NCI-H1092 treated with DMSO at 0.1 percent for 48 hours (cell line): ENCODE results near the gene TMEM272.
A peak's percentile ranks its signal among the peaks of the same experiment; 100 is the strongest.

Source experiments
- DNase-seq: peaks from one replicate; lab custom pipeline; 2025; lab: John Stamatoyannopoulos, UW

The TMEM272 gene

DNA sequence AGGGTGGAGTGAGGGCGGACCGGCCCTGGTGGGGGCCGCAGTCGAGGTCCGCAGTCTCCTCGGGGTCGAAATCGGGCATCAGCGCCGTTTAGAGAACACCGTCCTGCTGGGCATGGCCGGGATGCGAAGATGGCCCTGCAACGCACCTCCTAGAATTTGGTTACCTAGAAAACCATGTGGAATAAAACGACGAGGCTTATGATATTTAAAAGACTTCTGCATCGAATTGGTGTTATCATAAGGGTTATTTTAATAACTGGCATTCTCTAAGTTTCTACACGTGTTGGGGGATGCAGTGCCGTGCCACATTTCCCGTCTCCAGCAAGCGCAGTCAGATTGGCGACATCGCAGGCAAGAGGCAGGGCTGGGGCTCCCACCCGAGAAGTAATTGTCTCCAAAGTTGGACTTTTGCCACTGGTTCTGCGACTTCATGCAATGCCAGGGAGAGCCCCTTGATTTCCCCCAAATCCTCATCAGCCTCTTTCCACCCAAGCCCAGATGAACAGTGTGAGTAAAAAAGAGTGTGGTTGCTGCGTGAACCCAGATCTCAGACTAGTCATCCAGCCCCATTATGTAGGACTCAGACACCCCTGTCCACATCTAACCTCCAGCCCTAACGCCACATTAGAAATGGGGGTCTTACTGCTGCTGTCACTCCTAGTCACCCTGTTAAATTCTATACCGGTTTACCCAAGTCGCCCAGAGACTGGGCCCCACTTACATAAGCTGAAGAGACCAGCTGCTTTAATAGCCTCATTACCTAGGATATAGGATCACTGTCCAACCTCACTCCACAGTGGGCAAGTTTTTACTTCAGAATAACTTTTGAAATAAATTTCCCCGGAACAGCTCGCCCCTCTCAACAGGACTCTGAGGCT, 40.4 kb downstream of the TMEM272 start:
- peak; percentile 55 for DNase-seq

DNA sequence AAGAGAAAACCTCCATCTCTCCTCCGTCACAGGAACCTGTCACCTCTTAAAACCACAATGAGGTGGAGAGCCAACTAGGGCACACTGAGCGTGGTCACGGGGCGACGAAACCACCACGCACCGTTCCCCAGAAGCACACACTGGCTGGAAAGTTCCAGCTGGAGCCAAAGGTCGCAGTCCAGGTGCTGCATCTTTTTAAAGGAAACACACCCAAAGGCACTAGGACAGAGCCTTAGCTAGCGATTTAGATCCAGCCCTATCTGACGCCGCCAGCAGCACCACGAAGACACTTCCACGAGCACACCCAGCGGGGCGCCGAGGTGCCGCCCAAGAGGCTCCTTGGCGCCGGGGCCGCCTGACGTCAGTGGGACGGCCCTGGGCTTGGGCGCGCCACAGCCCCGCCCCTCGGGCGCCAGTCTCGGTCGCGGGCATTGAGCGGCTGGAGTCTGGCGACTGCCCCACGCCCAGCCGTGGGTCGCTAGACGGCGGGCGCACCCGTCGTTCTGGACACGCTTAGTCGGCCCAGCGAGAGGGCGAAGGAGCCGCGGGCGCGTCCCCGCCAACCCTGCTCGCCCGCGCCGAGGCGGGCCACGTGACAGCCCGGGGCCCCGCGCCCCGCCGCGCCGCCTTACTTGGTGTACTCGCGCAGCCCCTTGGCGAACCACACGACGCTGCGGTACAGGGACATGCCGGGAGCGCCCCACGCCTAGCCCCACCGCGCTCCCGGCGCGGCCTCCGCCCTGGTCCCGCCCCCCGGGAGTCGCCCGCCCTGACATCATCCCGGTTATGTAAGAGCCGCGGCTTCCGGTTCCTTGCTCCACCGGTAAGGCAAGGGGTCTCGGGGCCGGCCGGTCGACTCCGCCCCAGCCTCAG, 41.3 kb downstream of the TMEM272 start, which contains the start of gene DHRS12:
Gene DHRS12 (minus strand): TSS at position 742 of the 873 bp plus-strand sequence. CDS start 4,504 bp downstream, outside the sequence.
- DNase-seq, result peak; percentile 69

DNA sequence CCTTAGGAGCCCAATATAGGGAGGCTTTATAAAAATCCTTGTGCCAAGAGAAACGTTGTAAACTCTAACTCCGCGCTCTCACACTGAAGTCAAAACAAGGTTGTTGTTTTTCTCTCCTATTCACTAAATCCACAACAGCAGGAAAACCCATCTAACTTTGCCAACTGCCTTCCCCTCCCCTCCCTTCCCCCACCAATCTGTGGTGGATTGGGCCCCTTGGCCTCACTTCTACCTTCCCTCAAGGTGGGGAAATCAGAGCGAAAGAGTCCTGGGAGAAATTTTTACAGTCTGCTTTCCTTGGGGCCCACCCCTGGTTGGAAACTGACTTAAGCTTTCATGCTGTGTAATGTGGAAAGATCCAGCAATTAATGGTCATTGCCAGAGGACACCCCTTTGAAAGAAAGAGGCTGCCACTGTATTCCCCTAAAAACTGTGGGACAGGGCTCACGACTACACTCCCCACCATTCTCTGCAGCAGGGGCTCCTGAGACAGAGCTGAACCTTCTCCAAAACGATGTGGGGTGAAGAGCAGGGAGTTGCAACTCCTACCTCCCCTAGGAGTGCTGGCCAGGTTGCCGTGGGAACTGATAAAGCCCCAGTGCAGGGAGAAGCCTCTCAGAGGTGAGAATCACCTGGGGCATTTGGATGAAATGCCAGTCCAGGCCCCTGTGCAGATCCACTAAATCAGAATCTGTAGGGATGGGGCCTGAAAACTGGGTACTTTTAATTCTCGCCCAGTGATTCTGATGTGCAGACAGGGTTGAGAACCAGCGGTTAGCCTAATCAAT, 42.2 kb downstream of the TMEM272 start:
- peak; percentile 39 for DNase-seq

DNA sequence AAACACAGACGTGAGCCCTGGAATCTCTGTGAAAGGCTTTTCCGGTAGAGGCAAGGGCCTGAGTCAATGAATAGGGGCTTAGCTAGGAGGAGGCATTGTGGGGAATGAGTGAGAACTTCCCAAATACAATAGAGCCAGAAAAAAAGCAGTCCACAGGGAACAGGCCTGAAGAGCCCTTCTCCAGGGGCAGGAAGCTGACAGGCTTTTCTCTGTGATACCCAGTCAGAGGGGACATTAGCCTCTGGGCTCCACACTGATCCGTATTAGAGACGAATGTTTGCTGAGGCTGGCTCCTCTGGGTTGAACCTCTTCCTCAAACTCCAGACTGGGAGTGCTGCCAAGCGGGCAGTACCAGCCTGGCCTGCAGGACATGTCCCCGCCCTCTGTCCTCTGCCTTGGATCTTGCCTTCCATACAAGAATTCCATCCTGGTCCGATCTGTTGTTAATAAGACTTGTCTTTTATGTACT, 43.3 kb downstream of the TMEM272 start:
- peak; percentile 67 for DNase-seq

DNA sequence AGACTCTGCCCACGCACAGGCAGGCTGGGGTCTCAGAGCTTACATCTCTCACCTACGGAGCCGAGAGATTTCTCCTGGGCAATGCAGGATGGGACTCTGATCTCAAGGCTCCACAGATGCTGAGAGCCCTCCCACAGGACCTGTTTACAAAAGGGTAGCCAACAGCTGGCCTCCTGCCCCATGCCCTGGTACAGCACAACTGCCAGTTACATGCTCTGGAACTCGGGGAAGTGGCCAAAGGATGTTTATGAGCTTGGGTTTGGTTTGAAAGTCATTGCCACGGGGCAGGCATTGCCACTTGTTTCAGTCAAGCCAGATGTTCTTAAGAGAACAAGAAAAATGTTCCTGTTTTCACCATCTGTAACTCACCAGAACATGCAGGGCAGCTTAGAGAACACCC, 44.5 kb downstream of the TMEM272 start:
- DNase-seq, result no peak

DNA sequence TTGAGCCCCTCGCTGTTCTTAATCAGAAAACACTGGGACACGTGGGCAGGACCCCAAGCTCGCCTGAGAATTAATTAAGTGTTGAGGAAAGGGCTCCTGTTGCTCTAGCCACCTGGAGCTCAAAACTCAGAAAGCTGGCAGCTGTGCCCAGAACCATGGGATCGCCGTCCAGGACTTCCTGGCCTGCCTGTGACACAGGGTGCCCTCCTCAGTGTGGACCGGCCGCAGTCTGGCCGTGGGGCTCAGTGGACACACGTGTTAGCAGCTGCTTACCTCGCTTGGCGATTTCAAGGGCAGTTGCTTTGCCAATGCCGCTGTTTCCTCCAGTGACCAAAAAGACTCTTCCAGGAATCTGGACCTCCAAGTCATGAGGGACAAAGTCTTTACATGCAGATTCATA, 45.7 kb downstream of the TMEM272 start:
- no peak for DNase-seq

DNA sequence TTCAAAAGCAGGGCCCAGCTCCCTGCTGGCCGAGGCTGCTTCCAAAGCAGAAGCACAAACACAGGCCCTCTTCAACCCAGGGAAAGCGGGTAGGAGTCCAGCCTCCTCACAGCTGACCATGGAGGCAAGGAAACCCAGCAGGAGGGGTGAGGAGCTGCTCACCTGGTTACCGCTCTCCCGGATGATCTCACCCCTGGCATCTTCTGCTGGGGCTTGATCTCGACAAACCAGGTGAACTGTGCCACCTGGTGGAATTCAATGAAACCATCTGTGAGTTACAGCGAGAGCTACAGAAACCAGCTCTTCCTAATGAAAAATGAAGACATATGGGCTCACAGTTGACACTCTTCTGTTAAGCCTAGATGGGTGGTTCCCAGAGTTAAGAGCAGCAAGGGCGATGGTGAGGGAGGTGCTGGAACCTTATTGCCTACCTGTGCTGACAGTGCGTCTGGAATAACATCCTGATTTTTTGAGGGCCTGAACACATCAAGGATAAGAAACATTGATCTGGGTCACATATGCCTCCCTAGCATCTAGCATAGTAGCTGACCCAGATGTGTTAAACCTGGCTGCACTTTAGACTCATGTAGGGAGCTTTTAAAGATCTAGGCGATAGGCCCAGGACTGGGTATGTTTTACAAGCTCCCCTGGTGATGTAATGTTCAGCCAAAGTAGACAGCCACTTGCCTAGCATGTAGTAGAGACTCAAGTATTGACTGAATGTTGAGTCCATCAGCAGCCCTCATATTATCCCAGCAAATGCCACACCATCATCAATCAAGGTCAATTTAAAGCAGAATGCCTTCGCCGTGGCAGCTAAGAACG, 47.1 kb downstream of the TMEM272 start:
- DNase-seq, result peak; percentile 61

DNA sequence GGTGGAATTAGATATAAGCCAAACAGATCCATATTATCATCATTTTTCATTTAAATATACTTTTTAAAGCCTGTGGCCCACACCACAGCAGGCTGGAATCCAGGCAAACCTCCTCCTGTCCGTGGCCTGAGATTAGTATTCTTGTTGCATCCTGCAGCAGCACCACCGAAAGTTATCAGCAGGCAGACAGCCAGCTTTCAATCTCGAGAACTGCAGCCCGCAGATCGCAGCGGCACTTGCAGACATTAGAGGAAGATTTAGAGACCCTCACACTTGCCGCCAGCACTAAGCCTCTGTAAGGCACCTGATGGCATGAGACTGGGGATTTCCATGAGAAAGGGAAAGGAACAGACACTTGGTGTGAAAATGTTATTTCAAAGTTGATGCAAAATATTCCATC, 48.4 kb downstream of the TMEM272 start:
- DNase-seq, result no peak

DNA sequence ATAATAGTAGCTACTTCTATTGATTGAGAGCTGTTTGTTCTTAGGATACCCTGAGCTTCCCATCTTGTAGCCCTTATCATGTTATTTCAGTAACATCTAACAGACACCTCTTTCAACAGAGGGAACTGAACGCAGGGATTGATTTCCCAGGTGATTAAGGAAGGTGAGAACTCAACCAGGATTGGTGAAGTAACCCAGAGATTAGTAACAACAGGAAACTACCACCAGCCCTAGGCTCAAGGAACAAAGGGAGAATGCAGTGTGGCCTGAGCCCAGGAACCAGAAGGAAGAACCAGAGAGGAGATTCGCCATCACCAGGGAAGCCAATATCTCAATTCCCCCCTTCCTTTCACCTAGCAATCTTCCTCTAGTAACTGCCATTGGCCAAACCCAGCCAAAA, 49.6 kb downstream of the TMEM272 start:
- DNase-seq, result no peak

DNA sequence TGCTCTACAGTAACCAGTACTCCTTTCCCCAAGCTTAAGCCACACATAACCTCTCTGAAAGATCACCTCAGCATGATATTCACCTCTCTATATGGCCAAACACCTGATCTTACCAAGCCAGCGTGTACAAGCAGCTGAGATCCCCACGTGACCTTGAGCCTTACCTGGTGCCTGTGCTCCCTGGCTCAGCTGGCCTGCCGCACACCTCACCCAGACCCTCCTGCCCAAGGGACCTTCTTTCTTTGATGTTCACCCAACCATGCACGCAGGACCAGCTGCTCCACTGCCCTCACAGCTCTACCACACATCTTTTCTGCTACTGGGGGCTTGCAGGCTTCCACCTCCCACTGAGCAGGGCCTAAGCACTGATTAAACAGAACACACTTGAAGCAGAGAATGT, 50.0 kb downstream of the TMEM272 start:
- no peak for DNase-seq

DNA sequence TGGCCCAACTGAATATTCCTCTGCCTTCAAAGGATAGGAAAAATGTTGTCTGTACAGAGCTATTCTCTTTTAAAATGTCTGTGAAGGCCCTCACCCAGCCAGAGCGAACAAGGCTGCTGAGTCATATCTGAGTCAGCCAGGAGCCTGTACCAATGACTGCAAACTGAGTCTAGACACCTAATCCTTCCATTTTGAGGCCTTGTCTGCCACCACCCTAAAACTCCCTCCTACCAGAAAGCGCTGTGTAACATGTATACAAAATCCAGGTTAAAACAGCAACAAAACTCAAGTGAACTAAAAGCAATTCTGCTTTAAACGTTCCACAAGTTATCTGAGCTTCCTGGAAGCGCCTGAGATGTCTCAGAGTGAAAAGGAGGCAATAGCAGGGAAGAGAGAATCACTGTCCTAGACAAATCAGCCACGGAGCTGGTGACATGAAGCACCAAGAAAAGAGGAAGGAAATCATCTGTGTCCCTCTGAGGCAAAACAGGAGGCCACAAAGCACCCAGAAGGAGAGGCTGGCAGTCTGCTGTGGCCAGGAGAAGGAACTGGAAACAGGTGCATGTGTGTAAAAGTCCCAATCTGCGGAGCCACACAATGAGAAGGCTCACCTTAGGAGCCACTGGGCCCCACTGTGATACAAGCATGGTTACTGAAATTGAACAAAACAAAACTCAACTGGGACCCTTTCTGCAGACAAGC, 51.3 kb downstream of the TMEM272 start:
- no peak for DNase-seq

DNA sequence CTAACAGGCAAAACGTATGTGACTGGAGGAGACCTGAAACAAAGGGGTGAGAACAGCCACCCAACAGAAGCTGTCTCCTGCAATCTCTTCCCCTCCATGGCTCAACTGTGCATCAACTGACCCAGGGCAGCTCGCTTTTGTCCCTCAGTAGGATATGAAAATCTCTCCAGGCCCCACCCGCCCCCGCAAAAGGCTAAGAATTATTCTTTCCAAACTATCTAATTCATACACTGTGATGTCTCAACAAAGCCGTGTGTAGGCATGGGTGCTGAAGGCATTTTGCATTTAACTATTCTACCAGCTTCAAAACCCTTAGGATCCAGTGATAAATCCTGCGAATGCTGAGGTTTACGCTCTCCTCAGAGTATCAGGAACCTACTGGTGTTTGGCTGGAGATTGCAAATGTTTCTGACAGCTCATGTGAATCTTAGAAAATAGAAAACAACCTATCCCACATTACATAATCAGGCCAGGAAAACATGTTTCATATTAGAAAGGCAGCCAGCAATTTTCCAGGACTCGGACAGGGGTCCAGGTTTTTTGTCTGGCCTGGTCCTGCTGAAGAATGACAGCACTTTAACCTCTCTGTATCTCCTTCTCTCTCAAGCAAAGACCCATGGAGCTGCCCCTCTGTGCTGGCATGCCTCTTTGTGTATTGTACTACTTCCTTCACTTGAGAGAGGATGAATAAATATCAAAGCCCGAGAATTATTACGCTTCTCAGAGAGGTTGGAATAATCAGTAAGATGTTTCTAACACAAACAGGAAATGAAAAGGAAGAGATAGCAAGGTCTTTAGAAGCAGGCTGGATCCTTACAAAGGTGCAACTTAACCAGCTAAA, 58.3 kb downstream of the TMEM272 start:
- DNase-seq, result peak; percentile 47

DNA sequence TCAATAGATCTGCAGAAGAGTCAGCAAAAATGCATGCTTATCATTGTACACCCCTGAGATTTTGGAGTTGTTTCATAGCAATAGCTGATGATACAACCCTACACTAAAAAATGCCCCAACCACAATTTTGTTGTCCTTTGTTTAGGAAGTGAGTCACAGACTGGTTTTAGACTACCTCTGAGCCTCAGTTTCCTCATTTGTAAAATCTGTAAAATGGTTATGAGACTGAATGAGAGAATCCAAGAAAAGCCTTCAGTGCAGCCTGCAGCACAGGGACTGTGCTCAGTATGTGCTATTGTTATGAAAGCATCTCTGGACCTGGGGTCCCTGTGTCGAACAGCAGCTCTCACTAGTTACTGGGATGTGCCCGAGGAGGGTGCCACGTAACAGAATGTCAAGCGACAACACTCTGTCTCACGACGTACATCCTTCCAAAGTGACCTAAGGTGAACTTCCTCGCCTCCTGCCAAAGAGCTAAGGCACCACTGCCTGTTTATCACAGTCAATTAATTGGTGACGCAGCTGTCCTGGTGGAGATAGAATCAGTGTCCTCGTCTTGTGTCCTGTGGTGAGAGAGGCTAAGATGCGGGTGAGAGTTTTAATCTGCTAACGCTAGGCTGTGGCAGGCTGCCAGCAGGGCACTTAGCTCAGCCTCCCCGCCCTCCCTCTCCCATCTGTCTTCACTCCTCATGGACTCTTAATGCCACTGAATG, 59.1 kb downstream of the TMEM272 start:
- peak; percentile 83 for DNase-seq

DNA sequence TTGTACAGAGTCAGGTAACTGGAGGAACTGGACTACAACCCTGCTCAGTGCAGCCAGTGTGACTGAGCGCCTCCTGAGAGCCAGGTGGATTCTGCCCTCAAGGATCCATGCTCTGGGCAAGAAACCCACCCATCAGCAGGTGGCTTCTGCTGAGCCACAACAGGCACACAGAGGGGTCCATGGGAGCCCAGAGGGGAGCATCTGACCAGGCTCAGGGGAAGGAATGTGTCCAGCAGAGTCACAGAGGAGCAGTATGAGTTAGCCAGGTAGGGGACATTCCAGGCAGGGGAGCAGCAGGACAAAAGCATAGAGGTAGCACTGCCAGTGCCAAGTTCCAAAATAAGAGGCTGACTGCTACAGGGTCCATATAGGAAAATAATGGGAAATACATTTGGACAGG, 60.9 kb downstream of the TMEM272 start:
- no peak for DNase-seq

DNA sequence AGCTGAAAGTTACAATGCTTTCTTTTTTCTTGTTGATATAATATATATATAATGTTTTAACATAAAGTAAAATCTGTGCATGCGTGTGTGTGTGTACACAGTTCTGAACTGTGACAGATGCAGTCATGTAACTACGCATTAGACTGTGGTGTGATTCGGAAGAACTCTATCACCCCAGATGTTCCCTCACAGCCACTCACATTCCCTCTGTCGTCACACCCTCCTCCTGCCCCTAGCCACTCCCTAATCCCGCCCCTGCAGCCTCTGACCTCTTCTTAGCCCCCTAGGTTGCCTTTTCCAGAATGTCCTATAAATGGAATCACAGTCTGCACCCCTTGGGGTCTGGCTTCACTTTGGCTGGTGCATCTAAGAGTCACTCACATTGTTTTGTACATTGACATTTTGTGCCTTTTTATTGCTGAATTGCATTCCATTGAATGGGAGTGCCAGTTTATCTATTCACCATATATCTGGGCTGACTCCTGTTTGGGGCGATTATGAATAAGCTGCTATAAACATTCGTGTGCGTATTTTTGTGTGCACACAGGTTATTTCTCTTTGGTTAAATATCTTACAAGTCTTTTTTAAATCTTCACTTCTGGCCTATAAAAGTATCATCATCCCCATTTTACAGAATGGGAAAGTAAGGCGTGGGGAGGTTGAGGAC, 61.4 kb downstream of the TMEM272 start:
- DNase-seq, result no peak

DNA sequence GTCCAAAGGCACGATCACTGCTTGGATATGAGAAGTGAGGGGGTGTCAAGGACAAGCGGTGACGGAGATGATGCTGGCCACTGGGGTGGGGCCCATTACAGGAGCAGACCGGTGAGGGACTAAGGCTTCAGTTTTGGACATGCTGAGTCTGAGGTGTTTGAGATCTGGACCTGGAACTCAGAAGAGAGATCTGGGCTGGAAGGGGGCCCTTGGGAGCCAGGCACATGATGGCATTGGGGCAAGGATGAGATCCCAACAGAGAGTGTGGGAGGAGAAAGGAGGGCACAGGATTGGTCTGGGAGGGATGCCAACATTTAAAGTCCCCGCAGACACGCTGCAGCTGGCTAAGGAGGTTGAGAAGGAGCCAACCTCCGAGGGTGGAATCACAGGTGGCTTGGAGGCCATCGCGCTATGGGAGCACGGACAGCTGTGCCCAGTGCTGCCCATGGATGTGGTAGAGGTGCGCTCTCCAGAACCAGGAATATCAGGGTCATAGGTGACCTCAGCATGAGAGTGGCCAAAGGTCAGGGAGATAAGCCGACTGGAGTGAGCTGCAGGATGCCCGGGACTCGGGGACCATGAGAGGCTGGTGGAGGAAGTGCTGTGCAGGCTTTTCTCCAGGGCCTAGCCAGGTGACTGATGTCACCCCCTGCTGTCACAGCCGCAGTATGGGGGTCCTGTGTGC, 62.8 kb downstream of the TMEM272 start:
- no peak for DNase-seq

DNA sequence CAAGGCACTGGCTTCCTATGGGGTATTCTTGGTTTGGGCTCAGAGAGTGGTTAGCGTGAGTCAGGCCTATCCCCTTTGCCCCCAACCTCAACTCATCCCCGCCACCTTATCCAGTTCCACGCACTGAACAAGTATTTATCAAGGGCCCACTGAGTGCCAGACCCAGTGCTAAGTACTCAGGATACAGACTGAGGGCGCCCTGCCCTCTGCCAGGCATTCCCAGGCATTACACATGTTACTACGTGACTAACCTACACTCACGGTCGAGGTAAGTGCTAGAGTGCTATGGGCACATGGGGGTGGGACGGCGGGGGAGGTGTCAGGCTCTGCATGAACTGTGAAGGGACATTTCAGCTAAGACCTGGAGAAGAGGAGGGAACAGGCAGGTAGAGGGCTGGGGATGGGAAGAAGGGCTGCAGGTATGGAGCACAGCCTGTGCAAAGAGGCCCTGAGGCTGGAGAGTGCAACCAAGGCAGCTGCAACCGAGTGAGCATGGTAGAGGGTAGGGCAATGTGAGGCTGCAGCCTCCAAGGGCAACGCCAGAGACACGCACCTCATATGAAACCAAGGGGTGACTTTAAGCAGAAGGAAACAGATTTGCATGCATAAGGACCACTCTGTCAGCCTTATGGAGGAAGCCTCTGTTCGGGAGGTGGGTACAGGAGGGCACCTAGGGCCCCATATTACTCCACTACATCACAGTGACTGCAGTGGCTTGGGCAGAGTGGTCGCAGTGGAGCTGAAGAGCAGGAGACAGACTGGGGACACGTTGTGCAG, 63.5 kb downstream of the TMEM272 start:
- DNase-seq, result no peak
